ENCODE results near the gene HOXB1.
"Not testable (repeated sequence)": the region's sequence is repeated elsewhere in the genome, so short reads cannot be mapped to it uniquely, and the experiment has no call there.

HOXB1 gene

DNA sequence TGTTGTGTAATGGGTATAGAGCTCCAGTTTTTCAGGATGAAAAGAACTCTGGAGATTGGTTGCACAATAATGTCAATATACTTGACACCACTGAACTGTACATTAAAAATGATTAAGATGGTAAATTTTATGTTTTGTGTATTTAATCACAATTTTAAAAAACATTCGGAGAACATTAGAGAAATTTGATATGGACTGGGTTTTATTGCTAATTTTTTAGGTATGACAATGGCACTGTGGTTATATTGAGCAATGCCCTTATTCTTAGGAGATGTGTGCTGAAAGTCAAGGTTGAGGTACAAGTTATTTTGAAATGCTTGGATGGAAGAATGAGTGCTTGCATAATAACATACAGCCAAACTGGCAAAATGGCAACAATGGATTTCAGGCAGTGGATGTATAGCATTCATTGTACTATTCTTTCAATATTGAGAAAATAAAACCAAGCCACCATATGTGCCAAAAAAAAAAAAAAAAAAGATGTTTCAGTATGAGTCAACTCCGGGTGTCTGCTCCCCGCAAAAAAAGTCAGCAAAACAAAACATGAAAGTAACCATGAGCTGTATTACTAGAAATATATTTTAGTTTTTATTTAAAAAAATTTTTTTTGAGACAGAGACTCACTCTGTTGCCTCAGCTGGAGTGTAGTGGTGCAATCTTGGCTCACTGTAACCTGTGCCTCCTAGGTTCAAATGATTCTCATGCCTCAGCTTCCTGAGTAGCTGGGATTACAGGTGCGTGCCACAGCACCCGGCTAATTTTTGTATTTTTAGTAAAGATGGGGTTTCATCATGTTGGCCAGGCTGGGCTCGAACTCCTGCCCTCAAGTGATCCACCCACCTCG, 19.8 kb downstream of the HOXB1 start:
- in situ Hi-C loops (cut with MboI; ENCODE audit: low pct_unique_long_range_greater_than_20kb, low sequenced_read_pairs, unreplicated experiment): no loop called here
- no peak for DNase-seq (ENCODE audit: low spot score)
- TF ChIP-seq, protein P1, sequence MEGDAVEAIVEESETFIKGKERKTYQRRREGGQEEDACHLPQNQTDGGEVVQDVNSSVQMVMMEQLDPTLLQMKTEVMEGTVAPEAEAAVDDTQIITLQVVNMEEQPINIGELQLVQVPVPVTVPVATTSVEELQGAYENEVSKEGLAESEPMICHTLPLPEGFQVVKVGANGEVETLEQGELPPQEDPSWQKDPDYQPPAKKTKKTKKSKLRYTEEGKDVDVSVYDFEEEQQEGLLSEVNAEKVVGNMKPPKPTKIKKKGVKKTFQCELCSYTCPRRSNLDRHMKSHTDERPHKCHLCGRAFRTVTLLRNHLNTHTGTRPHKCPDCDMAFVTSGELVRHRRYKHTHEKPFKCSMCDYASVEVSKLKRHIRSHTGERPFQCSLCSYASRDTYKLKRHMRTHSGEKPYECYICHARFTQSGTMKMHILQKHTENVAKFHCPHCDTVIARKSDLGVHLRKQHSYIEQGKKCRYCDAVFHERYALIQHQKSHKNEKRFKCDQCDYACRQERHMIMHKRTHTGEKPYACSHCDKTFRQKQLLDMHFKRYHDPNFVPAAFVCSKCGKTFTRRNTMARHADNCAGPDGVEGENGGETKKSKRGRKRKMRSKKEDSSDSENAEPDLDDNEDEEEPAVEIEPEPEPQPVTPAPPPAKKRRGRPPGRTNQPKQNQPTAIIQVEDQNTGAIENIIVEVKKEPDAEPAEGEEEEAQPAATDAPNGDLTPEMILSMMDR (IDR thresholded peaks at IDR 0.05; ENCODE audit: extremely low read depth, insufficient read depth, missing control alignments): no peak

DNA sequence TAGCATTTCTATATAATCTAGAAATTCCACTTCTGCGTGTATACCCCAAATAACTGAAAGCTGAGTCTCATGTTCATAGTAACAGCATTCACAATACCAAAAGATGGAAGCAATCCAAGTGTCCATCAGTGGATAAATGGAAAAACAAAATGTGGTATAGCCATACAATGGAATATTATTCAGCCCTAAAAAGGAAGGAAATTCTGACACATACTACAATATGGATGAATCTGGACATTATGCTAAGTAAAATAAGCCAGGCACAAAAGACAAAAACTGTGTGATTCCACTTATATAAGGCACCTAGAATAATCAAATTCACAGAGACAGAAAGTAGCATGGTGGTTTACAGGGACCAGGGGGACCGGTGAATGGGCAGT, 20.4 kb downstream of the HOXB1 start:
- TF ChIP-seq, protein P1 (IDR thresholded peaks at IDR 0.05; ENCODE audit: extremely low read depth, insufficient read depth, missing control alignments): no peak
- in situ Hi-C loops (cut with MboI; ENCODE audit: low pct_unique_long_range_greater_than_20kb, low sequenced_read_pairs, unreplicated experiment): no loop called here
- DNase-seq (ENCODE audit: low spot score): no peak

DNA sequence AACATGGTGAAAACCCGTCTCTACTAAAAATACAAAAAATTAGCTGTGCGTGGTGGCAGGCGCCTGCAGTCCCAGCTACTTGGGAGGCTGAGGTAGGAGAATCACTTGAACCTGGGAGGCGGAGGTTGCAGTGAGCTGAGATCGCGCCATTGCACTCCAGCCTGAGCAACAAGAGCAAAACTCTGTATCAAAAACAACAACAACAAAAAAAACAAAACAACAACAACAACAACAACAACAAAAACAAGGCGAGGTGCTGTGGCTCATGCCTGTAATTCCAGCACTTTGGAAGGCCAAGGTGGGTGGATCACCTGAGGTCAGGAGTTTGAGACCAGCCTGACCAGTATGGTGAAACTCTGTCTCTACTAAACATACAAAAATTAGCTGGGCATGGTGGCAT, 21.1 kb downstream of the HOXB1 start:
- in situ Hi-C loops (cut with MboI; ENCODE audit: low pct_unique_long_range_greater_than_20kb, low sequenced_read_pairs, unreplicated experiment); DNase-seq (ENCODE audit: low spot score): not testable (repeated sequence)

DNA sequence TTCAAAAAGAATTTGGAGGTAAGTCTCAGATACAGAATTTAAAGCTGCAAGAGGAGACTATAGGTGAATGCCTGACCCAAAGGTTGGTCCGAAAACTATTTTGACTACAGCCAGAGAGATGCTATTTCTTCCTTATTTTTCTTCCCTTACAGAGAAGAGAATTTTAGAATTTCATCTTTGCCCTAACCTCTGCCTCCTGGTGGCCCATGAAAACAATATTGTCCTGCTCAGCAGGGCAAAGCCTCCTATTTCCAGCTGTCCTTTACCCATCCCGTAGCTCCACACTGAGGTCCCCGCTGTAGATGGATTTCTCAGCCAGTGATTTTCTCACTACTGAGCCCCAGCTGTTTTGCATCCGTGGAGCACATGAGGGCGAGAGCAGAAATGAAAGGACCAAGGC, 24.6 kb downstream of the HOXB1 start:
- DNase-seq (ENCODE audit: low spot score): no peak
- TF ChIP-seq, protein P1 (IDR thresholded peaks at IDR 0.05; ENCODE audit: extremely low read depth, insufficient read depth, missing control alignments): no peak
- in situ Hi-C loops (cut with MboI; ENCODE audit: low pct_unique_long_range_greater_than_20kb, low sequenced_read_pairs, unreplicated experiment): no loop called here

DNA sequence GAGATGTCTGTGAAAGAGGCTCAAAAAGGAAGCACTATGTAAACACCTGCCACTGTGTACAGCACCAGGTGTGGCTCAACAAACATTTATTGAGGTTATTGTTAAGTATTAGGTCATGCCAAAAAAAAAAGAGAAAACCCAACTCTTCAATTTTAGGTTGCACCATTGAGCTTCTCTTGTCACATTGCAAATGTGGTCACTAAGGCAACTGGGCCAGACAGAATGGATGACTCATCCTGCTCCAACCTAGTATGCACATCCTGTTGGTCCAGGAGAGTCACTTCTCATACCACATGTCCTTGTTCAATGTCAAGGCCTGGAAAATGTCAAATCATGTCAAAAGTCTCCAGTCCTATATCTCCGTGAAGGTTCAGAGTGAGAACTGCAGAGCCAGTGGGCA, 25.0 kb downstream of the HOXB1 start:
- TF ChIP-seq, protein P1 (IDR thresholded peaks at IDR 0.05; ENCODE audit: extremely low read depth, insufficient read depth, missing control alignments): no peak
- in situ Hi-C loops (cut with MboI; ENCODE audit: low pct_unique_long_range_greater_than_20kb, low sequenced_read_pairs, unreplicated experiment): no loop called here
- peak; percentile 67 for DNase-seq (ENCODE audit: low spot score)

DNA sequence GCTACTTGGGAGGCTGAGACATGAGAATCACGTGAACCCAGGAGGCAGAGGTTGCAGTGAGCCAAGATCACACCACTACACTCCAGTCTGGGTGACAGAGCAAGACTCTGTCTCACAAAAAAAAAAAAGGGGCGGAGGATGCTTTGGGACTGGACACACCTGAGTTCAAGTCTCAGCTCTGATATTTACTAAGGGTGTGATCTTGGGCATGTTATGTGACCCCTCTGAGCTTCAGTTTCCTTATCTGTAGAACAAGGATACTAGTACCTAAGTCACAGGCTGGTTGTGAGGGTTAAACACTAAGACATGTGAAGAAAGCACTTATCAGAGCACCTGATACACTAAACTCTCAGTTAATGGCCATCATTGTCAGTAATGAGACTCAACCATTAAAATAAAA, 25.9 kb downstream of the HOXB1 start:
- DNase-seq (ENCODE audit: low spot score): no peak
- in situ Hi-C loops (cut with MboI; ENCODE audit: low pct_unique_long_range_greater_than_20kb, low sequenced_read_pairs, unreplicated experiment): no loop called here
- TF ChIP-seq, protein P1 (IDR thresholded peaks at IDR 0.05; ENCODE audit: extremely low read depth, insufficient read depth, missing control alignments): no peak

DNA sequence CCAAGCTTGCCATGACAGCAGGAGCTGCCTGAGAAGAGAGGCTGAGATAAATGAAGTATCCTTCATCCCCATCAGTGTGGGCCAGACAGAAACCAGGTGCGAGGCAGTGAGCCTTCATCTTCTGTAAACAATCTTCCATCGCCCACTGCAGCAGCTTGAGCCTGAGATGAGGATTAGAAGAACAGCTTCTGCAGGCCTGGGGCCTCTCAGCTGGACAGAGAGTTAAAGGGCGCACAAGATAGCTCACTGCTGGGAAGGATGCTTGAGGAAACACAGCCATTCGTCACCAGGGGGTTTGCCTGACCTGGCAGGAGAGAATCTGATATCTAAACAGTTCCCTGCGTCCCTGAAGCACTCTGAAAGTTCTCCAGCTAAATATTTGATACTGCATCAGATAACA, 27.1 kb downstream of the HOXB1 start:
- in situ Hi-C loops (cut with MboI; ENCODE audit: low pct_unique_long_range_greater_than_20kb, low sequenced_read_pairs, unreplicated experiment): no loop called here

More for the DNA sequence above, 27.1 kb downstream of the HOXB1 start:
- no peak for DNase-seq (ENCODE audit: low spot score)
- TF ChIP-seq, protein P1 (IDR thresholded peaks at IDR 0.05; ENCODE audit: extremely low read depth, insufficient read depth, missing control alignments): no peak

All from GM13977 (cell line).